GM19463 (cell line): Measurements from ENCODE around the gene KIRREL3.

Experiments
- ATAC-seq: cut with Tn5 transposase; IDR thresholded peaks from one replicate; pipeline ENCODE4 v1.9.1; 2021; ENCODE audit warnings: mild to moderate bottlenecking, moderate library complexity; ENCODE audit not compliant: unreplicated experiment

Gene KIRREL3

GRCh38 chr11:126837581-126837980, 163.0 kb downstream of the KIRREL3 start:
- no peak for ATAC-seq

GRCh38 chr11:126834573-126834972, 166.0 kb downstream of the KIRREL3 start:
- no peak for ATAC-seq

GRCh38 chr11:126834149-126834548, 166.4 kb downstream of the KIRREL3 start:
- ATAC-seq = no peak

GRCh38 chr11:126833065-126833464, 167.5 kb downstream of the KIRREL3 start:
- ATAC-seq = no peak

GRCh38 chr11:126832387-126832786, 168.2 kb downstream of the KIRREL3 start:
- ATAC-seq = no peak

- no peak for ATAC-seq
These were observed 170.3 kb downstream of the KIRREL3 start for GRCh38 chr11:126830216-126830806.

- ATAC-seq = no peak
These were observed 170.9 kb downstream of the KIRREL3 start for GRCh38 chr11:126829716-126830115.

GRCh38 chr11:126824035-126824607, 176.4 kb downstream of the KIRREL3 start:
- ATAC-seq = no peak

GRCh38 chr11:126823274-126823673, 177.3 kb downstream of the KIRREL3 start:
- ATAC-seq = no peak

GRCh38 chr11:126821827-126822226, 178.7 kb downstream of the KIRREL3 start:
- no peak for ATAC-seq

- ATAC-seq = no peak
These were observed 181.4 kb downstream of the KIRREL3 start for GRCh38 chr11:126819194-126819593.

GRCh38 chr11:126817523-126818450, 182.8 kb downstream of the KIRREL3 start:
- no peak for ATAC-seq

- ATAC-seq = no peak
These were observed 183.5 kb downstream of the KIRREL3 start for GRCh38 chr11:126817096-126817495.

- ATAC-seq = no peak
These were observed 183.9 kb downstream of the KIRREL3 start for GRCh38 chr11:126816645-126817044.

GRCh38 chr11:126815111-126815510, 185.5 kb downstream of the KIRREL3 start:
- no peak for ATAC-seq

- ATAC-seq = no peak
These were observed 189.8 kb downstream of the KIRREL3 start for GRCh38 chr11:126810776-126811175.

GRCh38 chr11:126809514-126810289, 190.9 kb downstream of the KIRREL3 start:
- no peak for ATAC-seq

GRCh38 chr11:126808836-126809235, 191.7 kb downstream of the KIRREL3 start:
- no peak for ATAC-seq

GRCh38 chr11:126808296-126808695, 192.3 kb downstream of the KIRREL3 start:
- no peak for ATAC-seq

- ATAC-seq = no peak
These were observed 194.7 kb downstream of the KIRREL3 start for GRCh38 chr11:126805870-126806269.

- ATAC-seq = no peak
These were observed 196.2 kb downstream of the KIRREL3 start for GRCh38 chr11:126804363-126804762.
